ENCODE results near the gene KRTAP5-1. TPM values are rescaled to one million over a fixed set of nuclear protein-coding genes. Genes with fewer than 3 reads are reported as not detected.
A peak's percentile ranks its signal among the peaks of the same experiment; 100 is the strongest.

Gene KRTAP5-1
- total RNA-seq, 2 donors from 2014 or later = not detected

- H3K27ac ChIP-seq = peak overlapping the region; percentile 85
These were observed 37.5 kb downstream of the KRTAP5-1 start for GRCh38 chr11:1547467-1548098.

DNA sequence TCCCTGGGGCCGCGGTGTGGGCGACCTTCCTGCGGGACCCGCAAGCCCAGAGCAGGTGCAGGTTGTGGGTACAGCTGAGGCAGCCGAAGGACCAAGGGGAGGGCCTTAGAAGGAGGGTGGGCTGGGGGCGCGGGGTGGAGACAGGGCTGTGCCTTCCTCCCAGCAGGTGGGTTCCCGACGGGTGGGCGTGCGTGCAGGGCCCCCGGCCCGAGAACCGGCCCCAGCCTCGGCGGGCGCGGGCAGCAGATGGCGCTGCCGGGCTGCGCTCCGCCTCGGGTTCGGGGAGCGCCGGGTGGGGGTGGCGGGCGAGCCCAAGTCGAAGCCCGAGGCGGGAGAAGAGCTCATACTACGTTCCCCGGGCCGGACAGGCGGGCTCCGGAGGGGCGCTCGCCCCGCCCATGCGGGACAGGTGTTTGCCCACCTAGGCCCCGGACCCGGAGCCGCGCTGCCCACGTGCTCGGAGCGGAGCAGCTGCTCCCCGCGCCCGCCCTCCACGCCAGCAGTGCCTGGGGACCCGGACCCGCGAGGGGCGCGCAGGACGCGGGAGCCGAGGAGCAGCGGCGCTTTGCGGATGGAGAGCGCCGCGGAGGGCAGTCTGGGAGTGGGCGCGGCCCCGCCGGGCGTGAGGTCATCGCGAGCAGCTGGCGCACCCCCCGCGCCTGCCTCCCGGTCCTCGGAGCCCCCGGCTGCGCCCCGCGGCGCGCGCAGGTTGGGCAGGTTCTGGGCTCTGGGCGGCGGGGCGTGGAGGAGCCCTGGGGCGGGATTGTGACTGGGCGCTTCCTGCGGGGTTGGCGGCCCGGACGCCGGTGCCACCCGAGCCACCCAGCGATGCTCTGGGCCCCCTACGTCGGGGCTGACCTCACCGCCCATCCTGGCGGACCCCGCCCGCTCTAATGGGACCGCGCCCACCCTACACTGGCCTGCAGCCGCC lies 38.3 kb downstream of the KRTAP5-1 start:
- peak; percentile 61 for DNase-seq
- Histone ChIP-seq H3K9me3 (no peaks in the 10 kb centered on the region), H3K4me3 (peak overlapping the region; percentile 47), H3K27me3 (peaks cover 10% of the 10 kb centered on the region), H3K4me1 (peaks cover 7% of the 10 kb centered on the region), H3K36me3 (no peaks in the 10 kb centered on the region), H3K9ac (ENCODE audit: low read depth in 2 of 2, low read length in 2 of 2) (peak overlapping the region; percentile 65 to 81), H3K27ac (peak overlapping the region; percentile 85)
- TF ChIP-seq, protein P1, sequence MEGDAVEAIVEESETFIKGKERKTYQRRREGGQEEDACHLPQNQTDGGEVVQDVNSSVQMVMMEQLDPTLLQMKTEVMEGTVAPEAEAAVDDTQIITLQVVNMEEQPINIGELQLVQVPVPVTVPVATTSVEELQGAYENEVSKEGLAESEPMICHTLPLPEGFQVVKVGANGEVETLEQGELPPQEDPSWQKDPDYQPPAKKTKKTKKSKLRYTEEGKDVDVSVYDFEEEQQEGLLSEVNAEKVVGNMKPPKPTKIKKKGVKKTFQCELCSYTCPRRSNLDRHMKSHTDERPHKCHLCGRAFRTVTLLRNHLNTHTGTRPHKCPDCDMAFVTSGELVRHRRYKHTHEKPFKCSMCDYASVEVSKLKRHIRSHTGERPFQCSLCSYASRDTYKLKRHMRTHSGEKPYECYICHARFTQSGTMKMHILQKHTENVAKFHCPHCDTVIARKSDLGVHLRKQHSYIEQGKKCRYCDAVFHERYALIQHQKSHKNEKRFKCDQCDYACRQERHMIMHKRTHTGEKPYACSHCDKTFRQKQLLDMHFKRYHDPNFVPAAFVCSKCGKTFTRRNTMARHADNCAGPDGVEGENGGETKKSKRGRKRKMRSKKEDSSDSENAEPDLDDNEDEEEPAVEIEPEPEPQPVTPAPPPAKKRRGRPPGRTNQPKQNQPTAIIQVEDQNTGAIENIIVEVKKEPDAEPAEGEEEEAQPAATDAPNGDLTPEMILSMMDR (IDR thresholded peaks at IDR 0.05) = peak; percentile 53
- intact Hi-C loops (cut with DNase I) = loop anchor here (5.0 kb wide), 1 partner anchor 86 kb away; no protein-coding TSS in a partner anchor

More at GRCh38 chr11:1547467-1548098, 37.5 kb downstream of the KRTAP5-1 start:
- TF ChIP-seq, protein P1 (IDR thresholded peaks at IDR 0.05) = no peak
- Histone ChIP-seq H3K4me1 (peaks cover 3% of the 10 kb centered on the region), H3K27me3 (peaks cover 10% of the 10 kb centered on the region), H3K36me3 (no peaks in the 10 kb centered on the region), H3K4me3 (peak overlapping the region; percentile 47), H3K9ac (ENCODE audit: low read depth in 2 of 2, low read length in 2 of 2) (peak overlapping the region; percentile 65 to 81), H3K9me3 (no peaks in the 10 kb centered on the region)
- intact Hi-C loops (cut with DNase I) = loop anchor here (5.0 kb wide), 1 partner anchor 85 kb away; no protein-coding TSS in a partner anchor
- DNase-seq = no peak

DNA sequence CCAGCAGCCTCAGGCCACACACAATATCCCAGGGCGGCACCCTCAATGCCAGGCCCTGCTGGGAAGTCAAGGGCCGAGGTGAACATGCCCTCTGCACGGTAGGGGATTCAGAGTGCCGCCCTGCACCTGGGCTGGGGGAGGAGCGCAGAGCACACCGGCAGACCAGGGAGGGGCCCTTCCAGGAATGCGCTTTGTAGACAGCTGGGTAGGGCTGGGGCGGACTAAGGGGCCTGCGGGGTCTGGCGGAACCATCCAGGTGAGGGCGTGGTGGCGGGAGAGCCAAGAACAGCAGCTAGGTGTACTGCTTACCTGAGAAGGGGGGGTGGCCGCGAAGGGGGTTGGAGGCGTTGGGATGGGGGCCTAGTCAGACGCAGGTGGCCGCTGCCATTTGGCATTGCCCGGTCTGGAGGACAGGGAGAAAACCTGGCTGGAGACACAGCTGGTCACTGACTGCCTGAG lies 39.0 kb downstream of the KRTAP5-1 start:
- DNase-seq = peak; percentile 77
- H3K27ac ChIP-seq = peak overlapping the region; percentile 85
- TF ChIP-seq, protein P1 (IDR thresholded peaks at IDR 0.05) = no peak
- intact Hi-C loops (cut with DNase I) = loop anchor here (5.0 kb wide), 1 partner anchor 86 kb away; no protein-coding TSS in a partner anchor
- peaks cover 10% of the 10 kb centered on the region for H3K27me3 ChIP-seq
- H3K4me3 ChIP-seq = peak overlapping the region; percentile 47
- H3K9ac ChIP-seq (ENCODE audit: low read depth in 2 of 2, low read length in 2 of 2) = peak overlapping the region; percentile 53 to 81
- H3K9me3 ChIP-seq = no peaks in the 10 kb centered on the region
- peaks cover 7% of the 10 kb centered on the region for H3K4me1 ChIP-seq
- H3K36me3 ChIP-seq = no peaks in the 10 kb centered on the region

- peaks cover 10% of the 10 kb centered on the region for H3K27me3 ChIP-seq
- intact Hi-C loops (cut with DNase I) = loop anchor here (5.0 kb wide), 1 partner anchor 87 kb away; no protein-coding TSS in a partner anchor
- DNase-seq = no peak
These were observed 39.7 kb downstream of the KRTAP5-1 start for GRCh38 chr11:1545432-1545831.

GRCh38 chr11:1544536-1544935 lies 40.5 kb downstream of the KRTAP5-1 start:
- Histone ChIP-seq H3K27ac (no peak overlapping the region), H3K4me1 (peaks cover 7% of the 10 kb centered on the region), H3K9me3 (no peaks in the 10 kb centered on the region), H3K36me3 (no peaks in the 10 kb centered on the region), H3K27me3 (peaks cover 10% of the 10 kb centered on the region), H3K9ac (ENCODE audit: low read depth in 2 of 2, low read length in 2 of 2) (no peak overlapping the region), H3K4me3 (no peak overlapping the region)
- DNase-seq = no peak
- TF ChIP-seq, protein P1 (IDR thresholded peaks at IDR 0.05) = no peak
- intact Hi-C loops (cut with DNase I) = loop anchor here (5.0 kb wide), 1 partner anchor 33 kb away; no protein-coding TSS in a partner anchor

More at GRCh38 chr11:1545432-1545831, 39.7 kb downstream of the KRTAP5-1 start:
- TF ChIP-seq, protein P1 (IDR thresholded peaks at IDR 0.05) = no peak
- H3K27ac ChIP-seq = peak overlapping the region; percentile 85
- no peak overlapping the region for H3K9ac ChIP-seq (ENCODE audit: low read depth in 2 of 2, low read length in 2 of 2)
- peaks cover 7% of the 10 kb centered on the region for H3K4me1 ChIP-seq
- H3K36me3 ChIP-seq = no peaks in the 10 kb centered on the region
- no peak overlapping the region for H3K4me3 ChIP-seq
- no peaks in the 10 kb centered on the region for H3K9me3 ChIP-seq

Data from colonic mucosa (tissue), 4 donors.